HG03575 (cell line): Measurements from ENCODE around the gene LRP5.

Source experiments
- ATAC-seq: cut with Tn5 transposase; IDR thresholded peaks from one replicate; pipeline ENCODE4 v1.9.1; 2021; ENCODE audit not compliant: unreplicated experiment, insufficient number of reproducible peaks, low FRiP score; ENCODE audit errors: extremely low read depth

The LRP5 gene

GRCh38 chr11:68312117-68312779 is at the start of gene LRP5:
LRP5 (plus strand) TSS chr11:68312591; CDS start chr11:68312715, 124 bp downstream.
- ATAC-seq, result no peak

GRCh38 chr11:68263444-68264035 is 48.9 kb upstream of the LRP5 start:
- no peak for ATAC-seq

- no peak for ATAC-seq
Observed at GRCh38 chr11:68264244-68264643, 48.1 kb upstream of the LRP5 start.

GRCh38 chr11:68264741-68265540 is 47.5 kb upstream of the LRP5 start:
- no peak for ATAC-seq

GRCh38 chr11:68266121-68266891 is 46.1 kb upstream of the LRP5 start:
- no peak for ATAC-seq

GRCh38 chr11:68266936-68267880 is 45.2 kb upstream of the LRP5 start:
- ATAC-seq, result no peak

- no peak for ATAC-seq
Observed at GRCh38 chr11:68267881-68268240, 44.5 kb upstream of the LRP5 start.

GRCh38 chr11:68269414-68270081 is 42.8 kb upstream of the LRP5 start:
- ATAC-seq, result no peak

- no peak for ATAC-seq
Observed at GRCh38 chr11:68270196-68271022, 42.0 kb upstream of the LRP5 start.

- ATAC-seq, result no peak
Observed at GRCh38 chr11:68271023-68271780, 41.2 kb upstream of the LRP5 start.

GRCh38 chr11:68271781-68272608 is 40.4 kb upstream of the LRP5 start, which contains the start of gene C11orf24:
C11orf24 (minus strand) TSS chr11:68271973; CDS start chr11:68263767, 8,206 bp downstream.
- no peak for ATAC-seq

GRCh38 chr11:68273026-68273738 is 39.2 kb upstream of the LRP5 start:
- ATAC-seq, result no peak

- no peak for ATAC-seq
Observed at GRCh38 chr11:68274306-68274705, 38.1 kb upstream of the LRP5 start.

- ATAC-seq, result no peak
Observed at GRCh38 chr11:68275721-68276507, 36.5 kb upstream of the LRP5 start.
